HG02943 (cell line): ENCODE results near the gene RAB11A.
"Not testable (repeated sequence)": the region's sequence is repeated elsewhere in the genome, so short reads cannot be mapped to it uniquely, and the experiment has no call there.

Experiments
- ATAC-seq: cut with Tn5 transposase; IDR thresholded peaks from one replicate; pipeline ENCODE4 v1.9.1; 2021; ENCODE audit warnings: mild to moderate bottlenecking, low read depth, moderate library complexity; ENCODE audit not compliant: unreplicated experiment

RAB11A gene

GRCh38 chr15:65841121-65841930 lies 28.0 kb upstream of the RAB11A start:
- ATAC-seq = no peak

DNA sequence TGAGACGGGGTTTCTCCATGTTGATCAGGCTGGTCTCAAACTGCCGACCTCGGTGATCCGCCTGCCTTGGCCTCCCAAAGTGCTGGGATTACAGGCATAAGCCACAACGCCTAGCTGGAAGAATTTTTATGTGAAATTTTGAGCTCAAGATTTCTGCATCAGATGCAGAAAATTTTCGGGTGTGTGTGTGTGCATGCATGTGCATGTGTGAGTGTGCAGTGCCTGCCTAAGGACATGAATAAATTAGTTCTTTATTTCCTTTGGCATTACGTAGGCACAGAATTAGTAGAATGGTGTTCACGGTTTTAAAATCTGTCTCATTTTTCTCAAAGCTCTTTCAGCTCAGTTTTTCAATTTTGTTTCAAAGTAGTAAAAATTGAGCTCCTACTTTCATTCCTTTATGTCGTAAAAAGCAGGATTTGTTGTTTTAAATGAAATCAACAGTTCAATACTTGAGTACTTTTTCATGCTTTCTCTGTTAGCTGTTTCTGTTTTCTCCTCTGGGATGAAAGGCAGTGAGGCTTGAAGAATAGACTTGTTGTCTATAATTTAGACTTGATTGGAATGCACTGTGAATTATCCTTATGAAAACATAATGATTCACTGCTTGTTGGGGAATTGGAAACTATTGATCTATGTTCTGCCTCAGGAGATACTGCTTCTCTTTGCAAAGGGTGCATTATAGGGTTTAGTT lies 23.3 kb upstream of the RAB11A start:
- no peak for ATAC-seq

- no peak for ATAC-seq
Observed at GRCh38 chr15:65847989-65848388, 21.3 kb upstream of the RAB11A start.

DNA sequence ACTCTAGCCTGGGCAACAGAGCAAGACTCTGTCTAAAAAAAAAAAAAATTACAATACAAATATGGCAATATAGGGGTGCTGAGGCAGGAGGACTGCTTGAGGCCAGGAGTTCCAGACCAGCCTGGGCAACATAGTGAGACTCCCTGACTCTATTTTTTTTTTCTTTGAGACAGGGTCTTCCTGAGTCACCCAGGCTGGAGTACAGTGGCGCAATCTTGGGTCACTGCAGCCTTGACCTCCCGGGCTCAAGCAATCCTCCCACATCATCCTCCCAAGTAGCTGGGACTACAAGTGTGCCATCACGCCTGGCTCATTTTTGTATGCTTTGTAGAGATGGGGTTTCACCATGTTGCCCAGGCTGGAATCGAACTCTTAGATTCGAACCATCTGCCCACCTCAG lies 17.3 kb upstream of the RAB11A start:
- no peak for ATAC-seq

DNA sequence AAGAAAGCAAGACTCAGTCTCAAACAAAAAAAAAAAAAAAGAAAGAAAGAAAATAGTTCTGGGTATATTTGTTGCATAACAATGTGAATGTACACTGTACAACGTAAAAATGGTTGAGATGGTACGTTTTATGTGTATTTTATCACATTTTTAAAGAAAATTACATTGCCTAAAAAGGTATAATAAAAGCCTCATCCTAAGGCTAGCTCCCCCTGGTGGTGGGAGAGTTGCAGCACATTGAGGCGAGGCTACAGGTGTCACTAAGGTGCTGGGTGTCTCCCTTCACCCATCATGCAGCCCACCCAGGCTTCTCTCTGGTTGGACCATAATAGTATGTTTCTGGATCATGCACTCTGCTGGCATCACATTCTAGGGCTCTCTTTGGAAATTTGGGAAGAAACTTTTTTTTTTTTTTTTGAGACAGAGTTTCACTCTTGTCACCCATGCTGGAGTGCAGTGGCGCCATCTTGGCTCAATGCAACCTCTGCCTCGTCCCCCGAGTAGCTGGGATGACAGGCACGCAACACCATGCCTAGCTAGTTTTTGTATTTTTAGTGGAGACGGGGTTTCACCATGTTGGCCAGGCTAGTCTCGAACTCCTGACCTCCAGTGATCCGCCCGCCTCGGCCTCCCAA lies 12.4 kb upstream of the RAB11A start:
- ATAC-seq = no peak

GRCh38 chr15:65857718-65858402 lies 11.4 kb upstream of the RAB11A start:
- ATAC-seq = no peak

DNA sequence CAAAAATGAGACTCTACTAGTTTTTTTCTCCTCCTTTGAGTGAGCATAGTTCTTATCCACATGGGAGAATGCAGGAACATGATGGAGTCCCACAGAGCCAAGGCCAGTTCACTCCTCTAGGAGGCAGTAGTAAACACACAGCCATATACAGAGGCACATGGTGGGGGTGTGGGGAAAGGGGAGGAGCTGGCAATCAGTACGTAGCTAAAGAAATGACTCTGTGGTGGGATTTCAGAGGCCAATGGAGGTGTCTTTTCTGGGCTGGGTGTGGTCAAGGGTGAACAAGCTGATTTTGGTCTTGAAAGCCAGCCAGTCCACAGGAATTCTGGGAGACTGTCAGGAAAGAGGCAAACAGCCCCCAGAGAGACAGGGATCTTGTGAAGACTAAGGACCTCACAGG lies 6.6 kb upstream of the RAB11A start:
- ATAC-seq = no peak

- no peak for ATAC-seq
Observed at GRCh38 chr15:65863106-65863505, 6.2 kb upstream of the RAB11A start.

DNA sequence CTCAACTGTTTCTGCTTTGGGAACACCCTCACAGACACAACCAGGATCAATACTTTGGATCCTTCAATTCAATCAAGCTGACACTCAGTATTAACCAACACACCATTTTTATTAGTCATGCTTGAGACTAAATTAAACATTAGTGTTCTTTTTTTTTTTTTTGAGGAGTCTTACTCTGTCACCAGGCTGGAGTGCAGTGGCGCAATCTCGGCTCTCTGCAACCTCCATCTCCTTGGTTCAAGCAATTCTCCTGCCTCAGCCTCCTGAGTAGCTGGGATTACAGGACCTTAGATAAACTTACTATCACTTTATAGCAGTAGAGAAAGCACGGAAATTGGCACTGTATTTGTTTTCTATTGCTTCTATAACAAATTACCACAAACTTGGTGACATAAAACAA lies 2.0 kb upstream of the RAB11A start:
- no peak for ATAC-seq

DNA sequence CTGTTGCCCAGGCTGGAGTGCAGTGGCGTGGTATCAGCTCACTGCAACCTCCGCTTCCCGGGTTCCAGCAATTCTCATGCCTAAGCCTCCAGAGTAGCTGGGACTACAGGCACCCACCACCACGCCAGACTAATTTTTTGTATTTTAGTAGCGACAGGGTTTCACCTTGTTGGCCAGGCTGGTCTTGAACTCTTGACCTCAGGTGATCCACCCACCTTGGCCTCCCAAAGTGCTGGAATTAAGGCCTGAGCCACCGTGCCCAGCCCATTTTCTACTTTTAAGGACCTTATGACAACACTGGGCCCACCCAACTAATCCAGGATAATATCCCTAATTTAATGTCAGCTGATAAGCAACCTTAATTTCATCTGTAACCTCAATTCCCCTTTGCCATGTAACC lies 1.4 kb upstream of the RAB11A start:
- not testable (repeated sequence) for ATAC-seq

- ATAC-seq = no peak
Observed at GRCh38 chr15:65868546-65869125, 655 bp upstream of the RAB11A start.

GRCh38 chr15:65869954-65870871 lies 922 bp downstream of the RAB11A start:
- peak; percentile 11 for ATAC-seq

GRCh38 chr15:65870889-65871533 lies 1.7 kb downstream of the RAB11A start:
- no peak for ATAC-seq

DNA sequence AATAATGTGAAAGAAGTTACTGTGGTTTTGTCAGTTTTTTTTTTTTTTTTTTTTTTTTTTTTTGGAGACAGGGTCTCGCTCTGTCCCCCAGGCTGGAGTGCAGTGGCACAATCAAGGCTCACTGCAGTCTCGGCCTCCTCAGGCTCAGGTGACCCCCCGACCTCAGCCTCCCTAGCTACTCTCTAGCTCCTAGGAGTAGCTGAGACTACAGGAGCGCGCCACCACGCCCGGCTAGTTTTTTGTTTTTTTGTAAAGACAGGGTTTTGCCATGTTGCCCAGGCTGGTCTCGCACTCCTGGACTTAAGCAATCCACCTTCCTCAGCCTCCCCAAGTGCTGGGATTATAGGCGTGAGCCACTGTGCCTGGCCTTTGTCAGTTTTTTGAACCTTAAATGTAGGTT lies 2.6 kb downstream of the RAB11A start:
- not testable (repeated sequence) for ATAC-seq

- not testable (repeated sequence) for ATAC-seq
Observed at GRCh38 chr15:65872596-65872995, 3.3 kb downstream of the RAB11A start.

DNA sequence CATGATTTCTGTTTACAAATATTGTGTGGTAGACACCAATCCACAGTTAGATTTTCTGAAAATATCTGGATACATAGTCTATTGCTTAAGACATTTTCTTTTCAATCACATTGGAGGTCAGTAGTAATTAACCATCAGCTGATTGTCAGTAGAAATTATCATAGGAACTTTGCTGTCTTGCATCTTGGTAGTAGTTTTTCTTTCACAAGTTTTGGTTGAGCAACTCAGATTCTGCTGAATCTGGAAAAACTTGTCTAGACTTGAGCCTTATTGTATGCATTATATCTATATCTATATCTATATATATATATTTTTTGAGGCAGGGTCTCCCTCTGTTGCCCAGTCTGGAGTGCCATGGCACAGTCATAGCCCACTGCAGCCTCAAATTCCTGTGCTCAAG lies 4.0 kb downstream of the RAB11A start:
- ATAC-seq = no peak

DNA sequence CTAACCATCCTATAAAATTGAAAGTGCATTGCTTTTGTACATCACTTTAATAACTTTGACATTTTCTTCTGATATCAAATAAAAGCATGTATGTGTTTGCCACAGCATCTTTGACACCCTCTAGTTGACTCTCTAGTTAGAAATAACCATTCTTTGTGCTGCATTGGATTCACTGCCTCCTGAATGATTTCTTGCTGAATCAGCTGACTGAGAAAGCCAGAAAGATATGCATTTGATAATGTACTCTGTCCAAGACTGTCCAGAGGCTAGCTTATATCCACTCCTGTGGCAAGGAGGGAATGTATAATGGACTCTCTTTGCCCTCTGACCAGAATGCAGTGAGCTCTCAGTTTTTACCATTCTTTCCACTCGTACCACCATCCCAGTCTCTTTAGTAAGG lies 6.2 kb downstream of the RAB11A start:
- ATAC-seq = no peak

GRCh38 chr15:65877749-65878148 lies 8.5 kb downstream of the RAB11A start:
- no peak for ATAC-seq

DNA sequence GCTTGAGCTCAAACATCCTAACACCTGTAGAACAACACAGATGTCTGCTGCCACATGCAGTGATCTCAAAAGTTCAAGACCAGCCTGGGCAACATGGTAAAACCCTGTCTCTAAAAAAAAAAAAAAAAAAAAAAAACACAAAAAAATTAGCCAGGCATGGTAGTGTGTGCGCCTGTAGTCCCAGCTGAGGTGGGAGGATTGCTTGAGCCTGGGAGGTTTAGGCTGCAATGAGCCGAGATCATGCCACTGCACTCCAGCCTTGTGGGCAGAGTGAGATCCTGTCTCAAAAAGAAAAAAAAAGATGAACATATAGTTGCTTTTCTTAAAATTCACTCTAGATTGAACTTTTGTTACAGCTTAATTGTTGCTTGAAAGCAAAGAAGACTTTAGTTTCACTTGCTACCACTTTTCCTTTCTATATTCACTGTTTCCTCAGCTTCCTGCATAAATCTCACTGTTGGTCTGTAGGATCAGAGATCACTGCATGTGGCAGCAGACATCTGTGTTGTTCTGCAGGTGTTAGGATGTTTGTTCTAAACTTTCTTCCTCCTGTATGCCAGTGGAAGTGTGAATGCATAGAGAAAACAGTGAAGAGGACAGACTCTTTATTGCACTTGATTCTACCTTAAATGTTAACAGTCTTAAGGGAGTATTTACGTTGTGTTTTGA lies 12.6 kb downstream of the RAB11A start:
- no peak for ATAC-seq
